GM18499 (cell line): ENCODE data around the gene SPATA19.

Source experiments
- ATAC-seq: cut with Tn5 transposase; IDR thresholded peaks from one replicate; pipeline ENCODE4 v1.9.1; 2021; ENCODE audit warnings: moderate number of reproducible peaks; ENCODE audit not compliant: insufficient read depth, unreplicated experiment

SPATA19 gene

DNA sequence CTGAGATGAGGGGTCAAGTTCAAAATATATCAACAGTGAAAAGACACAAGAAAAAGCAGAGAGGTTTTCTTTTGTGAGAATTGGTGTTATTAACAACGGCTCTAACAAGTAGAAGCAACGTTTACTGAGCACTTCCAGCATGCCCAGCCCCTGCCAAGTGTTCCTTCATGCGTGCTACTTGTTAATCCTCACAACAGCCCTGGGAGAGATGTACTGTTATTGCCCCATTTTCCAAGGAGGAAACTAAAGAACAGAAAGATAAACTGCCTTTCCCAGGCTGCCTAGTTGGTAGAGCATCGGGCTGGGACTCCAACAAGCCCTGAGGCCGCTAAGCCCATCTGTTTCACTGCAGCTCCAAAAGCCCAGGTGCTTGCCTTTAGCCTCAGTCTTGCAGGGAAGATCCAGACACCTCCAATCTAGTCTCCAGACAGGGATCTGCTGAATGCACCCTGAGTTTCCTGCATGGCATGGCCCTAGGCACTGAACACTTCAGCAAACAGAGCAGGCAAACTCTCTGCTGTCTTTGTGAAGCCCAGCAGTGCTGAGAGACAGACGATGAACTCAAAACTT, 25.5 kb downstream of the SPATA19 start:
- no peak for ATAC-seq

DNA sequence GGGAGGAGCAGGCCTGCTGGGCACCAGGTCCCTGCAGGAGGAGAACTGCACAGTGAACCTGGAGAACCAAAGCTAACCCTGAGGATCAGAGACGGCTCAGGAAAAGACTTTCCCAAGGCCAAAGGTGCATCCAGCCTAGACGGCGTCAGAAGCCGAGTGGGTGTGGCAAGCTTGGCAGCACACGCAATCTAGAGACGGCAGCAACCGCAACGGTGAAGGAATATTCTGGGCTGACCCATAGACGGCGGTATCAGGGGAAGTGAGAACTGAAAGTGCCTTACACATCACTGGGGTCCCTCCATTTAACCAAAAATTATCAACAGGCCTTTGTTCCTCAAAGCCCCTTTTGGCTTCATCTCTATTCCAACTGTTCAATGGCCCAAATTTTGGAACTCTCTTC, 26.2 kb downstream of the SPATA19 start:
- no peak for ATAC-seq

DNA sequence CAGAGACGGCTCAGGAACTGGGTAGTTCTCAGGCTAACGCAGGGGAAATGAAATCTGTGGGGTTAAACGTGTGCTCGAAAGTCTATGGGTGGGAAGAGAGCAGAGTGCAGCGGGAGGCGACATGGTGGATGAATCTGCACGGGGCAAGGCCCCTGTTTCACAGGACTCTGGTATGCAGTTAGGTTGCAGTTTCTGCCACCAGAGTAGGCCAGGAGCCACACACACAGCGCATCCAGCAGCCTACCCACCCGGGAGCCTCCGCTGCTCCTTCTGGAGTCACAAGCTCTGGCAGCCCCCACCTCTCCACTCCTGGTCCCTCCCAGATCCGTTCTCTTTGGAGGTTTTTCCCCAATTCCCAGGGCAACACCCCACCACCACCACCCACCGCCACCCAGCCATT, 27.0 kb downstream of the SPATA19 start:
- ATAC-seq, result no peak

DNA sequence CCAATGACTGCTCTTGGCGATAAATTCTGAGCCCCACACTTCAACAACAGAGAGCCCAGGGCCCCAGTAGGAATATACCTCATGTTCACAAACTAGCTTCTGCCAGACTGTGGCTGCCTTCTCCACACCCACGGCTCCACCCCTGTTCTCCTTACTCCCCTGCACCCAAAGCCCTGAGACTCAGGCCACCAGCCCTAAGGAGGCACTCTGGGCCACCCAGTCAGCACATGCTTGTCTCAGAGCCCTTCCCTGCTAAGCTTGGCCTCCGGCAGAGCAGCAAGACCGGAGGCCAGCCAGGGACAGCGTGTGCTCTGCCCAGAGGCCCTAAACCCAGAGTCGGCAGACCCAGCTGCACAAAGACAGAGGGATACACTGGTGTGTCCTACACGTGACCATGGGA, 27.9 kb downstream of the SPATA19 start:
- ATAC-seq, result no peak

DNA sequence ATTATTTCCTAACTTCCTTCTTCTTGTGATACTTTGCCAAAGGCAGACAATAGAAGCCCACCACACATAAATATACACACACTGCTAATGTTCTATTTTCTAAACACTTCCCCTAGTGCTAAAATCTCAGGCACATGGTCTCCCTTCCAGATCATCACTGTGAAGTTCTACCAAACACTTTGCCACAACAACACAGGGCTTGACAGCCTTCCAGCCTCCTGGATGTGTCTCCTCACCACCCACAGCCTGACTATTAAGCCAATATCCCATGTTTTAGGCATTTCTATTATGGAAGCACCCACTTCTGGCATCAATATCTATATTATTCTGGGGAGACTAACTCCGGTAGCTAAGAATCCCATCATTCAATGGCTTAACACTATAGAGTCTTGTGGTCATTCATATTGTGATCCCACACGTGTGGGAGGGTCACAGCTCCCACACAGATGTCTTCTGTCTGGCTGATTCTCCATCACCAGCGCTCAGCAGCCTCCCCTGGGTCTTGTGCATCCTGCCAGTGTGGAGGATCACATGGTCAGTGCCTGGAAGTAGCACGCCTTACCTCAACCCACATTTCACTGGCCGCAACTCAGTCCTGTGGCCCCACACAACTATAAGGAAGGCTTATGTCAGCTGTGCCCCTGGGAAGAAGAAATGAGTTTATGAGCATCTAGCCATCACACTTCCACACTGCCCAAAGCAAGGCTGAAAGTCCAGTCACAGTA, 29.0 kb downstream of the SPATA19 start:
- ATAC-seq, result no peak

DNA sequence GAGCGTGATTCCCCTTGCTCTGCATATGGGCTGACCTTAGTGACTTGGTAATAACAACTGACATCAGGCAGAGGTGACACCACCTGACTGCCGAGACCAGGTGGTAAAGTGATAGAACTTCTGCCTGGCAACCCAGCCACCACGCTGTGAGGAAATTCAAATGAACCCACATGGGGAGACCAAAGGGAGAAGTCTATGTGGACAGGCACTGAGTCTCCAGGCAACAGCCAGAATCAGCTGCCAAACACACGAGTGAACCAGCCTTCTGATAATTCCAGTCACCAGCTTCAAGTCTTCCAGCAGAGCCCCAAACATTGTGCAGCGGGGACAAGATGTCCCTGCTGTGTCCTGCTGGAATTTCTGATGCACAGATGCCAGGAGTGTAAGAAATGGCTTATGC, 29.7 kb downstream of the SPATA19 start:
- ATAC-seq, result no peak

DNA sequence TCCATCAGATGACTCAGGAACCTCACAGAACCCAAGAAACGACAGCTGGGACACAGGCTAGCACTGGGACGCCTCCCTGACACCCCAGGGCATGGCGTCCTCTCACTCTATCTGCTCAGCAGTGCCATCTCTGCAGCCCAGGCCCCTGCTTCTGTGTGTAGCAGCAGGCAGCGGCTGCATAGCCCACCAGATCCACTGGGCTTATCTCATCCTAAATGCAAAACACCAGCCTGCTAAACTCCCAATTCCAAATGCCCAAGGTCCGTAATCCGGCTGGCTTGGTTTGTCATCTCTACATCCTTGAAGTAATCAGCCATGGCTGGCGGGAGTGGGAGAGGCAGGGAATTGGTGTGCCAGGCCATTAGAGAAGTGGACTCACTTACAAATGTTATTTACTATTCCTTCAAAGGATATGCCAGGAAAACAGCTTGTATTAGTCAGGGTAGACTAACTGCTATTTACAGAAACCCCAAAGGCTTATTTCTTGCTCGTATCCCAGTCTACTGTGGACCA, 30.7 kb downstream of the SPATA19 start:
- ATAC-seq, result no peak

DNA sequence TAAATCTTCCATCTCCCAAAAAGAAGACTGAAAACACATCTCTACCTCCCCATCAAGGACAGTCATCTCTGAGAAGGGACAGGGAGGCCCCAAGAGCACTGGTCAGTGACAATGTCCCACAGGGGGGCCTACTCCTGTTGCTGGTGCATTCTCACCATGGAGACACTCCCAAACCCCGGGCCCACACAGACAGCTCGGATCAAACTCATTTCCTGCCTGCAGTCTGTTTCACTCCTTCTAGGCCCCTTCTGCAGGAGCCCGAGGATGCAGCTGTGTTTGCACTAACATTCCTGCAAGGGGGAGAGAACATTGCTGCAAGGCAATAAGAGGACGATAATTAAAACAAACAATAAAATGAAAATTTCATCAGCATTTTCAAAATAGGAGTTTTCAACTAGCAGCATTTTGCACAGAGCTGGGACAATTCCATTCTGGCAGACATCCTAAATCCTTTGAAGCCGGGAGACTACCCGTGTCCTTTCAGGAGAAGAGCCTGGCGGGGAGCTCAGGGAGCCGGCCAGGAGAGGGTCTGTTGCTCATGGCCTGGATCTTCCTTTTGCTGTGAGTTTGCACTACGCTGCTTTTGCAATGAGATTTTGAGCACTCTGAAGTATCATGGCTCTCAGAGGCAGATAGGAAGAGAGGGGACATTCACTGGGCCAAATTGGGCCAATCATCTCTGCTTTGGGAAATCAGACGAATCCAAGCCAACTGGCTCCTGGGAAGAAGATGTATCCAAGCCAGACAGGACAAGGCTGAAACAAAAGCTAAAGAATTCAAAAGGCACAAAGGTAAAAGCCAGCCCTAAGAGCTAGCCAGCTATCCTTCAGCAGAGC, 33.2 kb downstream of the SPATA19 start:
- no peak for ATAC-seq

DNA sequence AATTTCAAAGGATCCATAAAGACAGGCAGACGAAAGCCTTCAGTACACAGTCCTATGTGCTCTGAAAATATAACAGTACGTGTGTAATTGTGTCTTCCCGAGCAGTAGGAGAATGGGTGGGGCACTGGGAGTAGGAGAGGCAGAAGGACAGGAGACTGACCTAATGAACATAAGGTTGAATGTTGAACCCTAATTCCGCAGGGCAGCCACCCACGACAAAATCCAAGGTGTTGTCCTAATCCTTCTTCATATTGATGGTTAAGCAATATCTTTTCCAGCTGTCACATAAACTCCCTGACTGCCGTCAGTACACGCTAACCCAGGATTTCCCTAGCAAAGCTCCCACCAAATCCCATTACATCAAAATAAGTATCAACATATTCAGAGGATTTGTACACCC, 34.5 kb downstream of the SPATA19 start:
- ATAC-seq, result no peak

DNA sequence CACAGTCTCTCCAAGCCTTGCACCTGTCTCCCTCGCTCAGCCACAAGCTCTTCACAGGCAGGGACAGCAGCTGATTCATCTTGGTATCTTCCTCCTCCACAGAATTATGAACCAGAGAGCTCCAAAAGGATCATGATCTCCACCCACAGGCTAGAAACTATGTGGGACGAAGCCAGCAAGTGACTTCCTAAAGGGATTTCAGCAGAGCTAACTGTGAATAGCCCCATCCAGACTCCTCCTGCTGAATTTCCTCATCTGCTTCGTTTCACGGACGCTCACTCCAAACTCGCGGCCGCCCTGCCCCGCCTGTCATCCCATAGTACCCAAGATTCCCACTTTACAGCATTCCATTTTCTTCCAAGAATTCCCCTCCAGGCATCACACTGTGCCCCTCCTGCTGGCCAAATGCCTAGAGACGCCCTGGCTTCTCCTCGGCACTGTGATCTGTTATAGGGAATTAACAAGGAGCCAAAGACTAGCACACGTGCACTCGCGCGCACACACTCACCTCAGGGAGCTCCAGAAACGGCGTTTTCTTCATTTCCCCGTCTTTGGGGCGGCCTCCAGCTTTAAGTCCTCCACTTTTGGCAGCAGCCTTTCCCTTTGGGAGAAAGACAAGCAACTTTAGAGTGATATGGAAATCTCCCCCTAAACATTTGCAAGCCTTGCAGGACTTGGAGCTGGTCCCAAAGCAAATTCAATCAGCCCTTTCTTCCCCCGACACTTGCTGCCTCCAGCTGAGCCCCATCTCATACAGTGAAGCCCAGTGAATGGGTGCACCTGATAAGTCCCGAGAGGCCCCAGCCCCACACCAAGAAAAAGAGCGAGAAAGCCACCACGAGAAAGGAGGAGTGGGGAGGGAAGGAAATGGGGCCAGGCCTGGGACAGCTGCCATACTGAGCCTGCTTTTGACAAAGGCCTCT, 35.5 kb downstream of the SPATA19 start:
- no peak for ATAC-seq

DNA sequence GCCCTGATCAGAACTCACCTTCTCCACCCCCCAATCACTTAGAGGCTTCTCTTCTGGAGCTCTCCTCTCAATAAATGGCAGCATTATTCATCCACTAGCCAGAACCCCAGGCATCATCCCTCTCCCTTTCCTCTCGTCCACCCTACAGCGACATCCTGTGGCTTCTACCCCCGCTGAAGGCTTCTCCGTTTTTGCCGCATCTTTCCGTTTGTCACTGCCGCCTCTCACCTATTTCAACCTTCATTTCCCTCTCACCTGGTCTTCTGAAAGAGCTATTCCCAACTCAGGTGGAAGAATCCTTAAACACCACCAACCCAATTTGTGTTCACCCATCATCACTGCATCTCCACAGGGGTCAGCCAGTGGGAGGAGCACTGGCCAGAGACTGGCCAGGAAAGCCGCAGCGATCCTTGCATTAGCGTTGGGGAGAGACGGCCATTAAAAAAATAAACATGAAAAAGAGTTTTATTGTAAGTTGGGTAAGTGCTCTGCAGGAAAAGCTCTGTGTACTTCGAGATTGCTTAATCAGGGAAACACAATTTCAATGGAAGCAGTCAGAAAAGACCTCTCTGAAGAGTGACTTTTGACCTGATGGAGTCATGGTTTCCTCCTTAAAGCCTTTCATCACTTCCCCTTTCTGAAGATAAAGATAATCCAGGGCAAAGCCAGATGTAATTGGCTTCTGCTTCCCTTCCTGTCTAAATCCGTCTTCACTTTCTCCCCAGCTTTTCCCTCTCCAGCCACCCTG, 36.7 kb downstream of the SPATA19 start:
- no peak for ATAC-seq

DNA sequence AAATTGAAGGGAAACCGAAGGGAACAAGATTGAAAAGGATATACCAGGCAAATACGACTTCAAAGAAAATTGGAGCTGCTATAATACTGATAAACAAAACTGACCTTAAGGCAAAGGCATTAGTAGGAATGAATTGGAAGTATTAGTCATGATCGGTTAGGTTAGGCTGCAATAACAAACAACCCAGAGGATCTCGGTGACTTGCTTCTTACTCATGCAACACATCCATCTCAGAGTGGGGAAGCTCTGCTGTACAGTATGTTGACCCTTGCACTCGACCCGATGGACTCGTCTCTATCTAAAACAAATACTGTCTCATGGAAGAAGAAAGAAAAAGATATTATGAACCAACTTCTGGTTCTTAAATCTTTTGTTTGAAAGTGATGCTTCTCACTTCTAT, 42.3 kb downstream of the SPATA19 start:
- no peak for ATAC-seq

DNA sequence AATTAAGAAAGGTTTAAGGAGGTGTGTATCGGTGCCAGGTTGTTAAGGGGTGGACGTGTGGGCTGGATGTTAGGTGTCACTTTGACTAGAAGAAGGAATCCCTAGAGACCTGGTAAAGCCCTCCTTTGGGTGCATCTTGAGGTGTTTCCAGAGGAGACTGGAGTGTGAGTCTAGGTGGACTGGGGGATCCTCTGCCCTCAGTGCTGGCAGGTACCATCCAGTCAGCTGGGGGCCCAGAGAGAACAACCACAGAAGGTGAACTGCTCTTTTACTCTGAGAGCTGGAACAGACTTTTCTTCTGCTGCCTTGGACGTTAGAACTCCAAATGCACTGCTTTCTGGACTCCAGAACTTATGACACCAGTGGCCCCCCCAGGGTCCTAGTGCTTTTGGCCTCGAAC, 44.0 kb downstream of the SPATA19 start:
- ATAC-seq, result no peak

DNA sequence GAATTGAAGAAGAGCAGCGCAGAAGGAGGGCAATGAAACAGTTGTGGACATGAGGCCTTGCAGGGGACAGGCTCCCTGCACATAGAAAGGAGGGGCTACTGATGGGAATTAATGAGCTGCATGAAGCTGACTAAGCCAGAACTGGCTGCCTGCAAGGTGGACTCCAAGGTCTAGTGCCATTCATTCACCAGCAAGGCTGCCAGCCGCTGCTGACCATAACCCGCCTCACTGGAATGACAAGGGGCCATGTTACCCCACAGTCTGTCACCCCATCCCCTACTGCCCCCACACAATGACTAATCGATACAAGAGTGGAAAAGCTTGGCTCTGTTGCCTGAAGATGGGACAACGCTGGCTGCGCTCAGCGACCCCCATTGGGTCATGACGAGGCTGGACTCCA, 44.6 kb downstream of the SPATA19 start:
- no peak for ATAC-seq

DNA sequence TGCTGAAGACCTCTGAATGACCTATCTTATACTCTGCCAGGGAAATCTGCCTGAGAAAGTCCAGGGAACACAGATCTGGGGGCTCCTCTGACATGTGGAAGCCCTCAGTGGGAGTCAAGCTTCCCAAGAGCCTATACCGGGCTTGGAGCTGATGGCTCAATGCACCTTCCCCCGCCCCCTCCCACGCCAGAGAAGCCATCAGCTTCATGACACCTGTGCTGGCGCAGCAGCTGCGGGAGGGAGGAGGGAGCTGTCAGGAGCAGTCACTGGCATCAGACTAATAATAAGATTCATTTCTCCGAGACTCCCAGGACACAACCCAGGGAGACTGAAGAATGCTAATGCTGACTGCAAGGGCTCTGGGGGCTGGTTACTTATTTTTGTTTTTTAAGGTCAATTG, 47.8 kb downstream of the SPATA19 start:
- ATAC-seq, result no peak

DNA sequence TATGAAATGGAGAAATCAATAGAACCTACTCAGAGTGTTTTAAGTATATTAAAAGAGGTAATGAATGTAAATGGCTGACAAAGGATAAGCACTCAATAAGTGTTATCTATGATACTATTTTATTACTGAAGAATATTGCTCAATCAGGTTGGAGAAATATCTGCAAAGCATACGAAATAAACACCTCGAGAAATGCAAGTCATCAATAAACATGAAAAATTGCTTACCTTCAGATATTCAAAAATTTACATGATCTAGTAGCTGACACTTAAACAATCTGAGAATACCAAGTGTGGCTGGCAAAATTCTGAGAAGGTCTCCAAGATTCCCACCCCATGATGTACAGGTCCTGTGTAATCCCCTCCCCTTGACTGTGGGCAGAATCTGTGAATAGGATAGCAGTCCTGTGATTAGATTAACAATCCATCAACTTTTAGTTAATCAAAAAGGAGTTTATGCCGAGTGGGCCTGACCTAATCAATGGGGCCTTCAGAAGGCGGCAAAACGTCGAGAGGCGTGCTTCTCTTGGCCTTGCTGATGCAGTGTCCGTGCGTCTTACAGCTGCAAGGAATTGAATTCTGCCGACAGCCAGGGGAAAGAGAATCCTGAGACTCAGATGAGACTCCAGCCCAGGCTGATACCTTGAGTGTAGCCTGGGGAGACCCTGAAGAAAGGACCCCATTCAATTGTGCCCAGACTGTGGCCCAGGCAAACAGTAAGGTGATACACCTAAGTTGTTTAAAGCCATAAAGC, 49.1 kb downstream of the SPATA19 start:
- ATAC-seq, result no peak

DNA sequence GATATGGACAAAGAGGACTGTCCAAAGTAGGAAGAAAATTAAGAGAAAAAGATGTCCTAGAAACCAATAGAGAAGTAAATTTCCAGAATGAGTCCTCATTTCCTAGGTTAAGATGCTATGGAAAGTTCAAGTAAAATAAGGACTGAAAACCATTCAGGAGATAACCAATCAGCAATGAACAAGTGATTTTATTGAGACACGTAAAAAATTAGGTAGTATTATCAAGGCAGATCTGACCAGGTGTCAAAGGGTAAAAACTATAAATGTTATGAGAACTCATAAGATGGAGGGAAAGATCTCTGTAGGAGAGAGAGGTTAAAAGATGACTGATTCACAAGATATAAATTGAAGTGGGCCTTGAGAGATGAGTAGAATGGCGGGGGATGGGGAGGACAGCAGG, 50.2 kb downstream of the SPATA19 start:
- ATAC-seq, result no peak

DNA sequence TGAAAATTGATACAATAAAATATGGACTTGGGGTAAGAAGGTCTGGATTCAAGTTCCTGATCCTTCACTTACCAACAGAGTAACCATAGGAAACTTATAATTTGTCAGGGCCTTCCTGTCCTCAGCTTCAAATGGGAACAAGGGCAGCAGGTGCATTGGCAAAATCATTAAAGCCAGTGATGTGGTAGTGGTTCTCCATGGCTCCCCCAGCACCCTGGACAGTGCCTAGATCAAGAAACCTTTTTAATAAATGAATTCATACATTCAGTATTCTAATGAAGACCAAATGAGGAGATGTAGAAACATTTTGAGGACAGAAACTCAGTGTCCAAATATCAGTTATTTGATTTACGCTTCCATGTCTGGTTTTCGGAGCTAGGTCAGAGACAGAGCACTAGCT, 51.1 kb downstream of the SPATA19 start:
- no peak for ATAC-seq
